SK-N-SH treated with all-trans-retinoic acid at 6 μM for 48 hours (cell line): ENCODE data around the gene STEAP2.

Source experiments
- BACH2 ChIP-seq: fragments of 250-450 bp; sonication (Bioruptor Pico); IDR thresholded peaks from 2 replicates; pipeline ENCODE4 v1.9.0; 2021; ENCODE audit warnings: mild to moderate bottlenecking, borderline replicate concordance
- CSDC2 ChIP-seq: fragments of 250-450 bp; sonication (Bioruptor Pico); IDR thresholded peaks from 2 replicates; pipeline ENCODE4 v1.5.0; 2020; ENCODE audit warnings: mild to moderate bottlenecking, moderate library complexity
- ESRRG ChIP-seq: fragments of 250-450 bp; sonication (Bioruptor Pico); IDR thresholded peaks from 2 replicates; pipeline ENCODE4 v1.6.1; 2021; ENCODE audit warnings: mild to moderate bottlenecking
- ISL1 ChIP-seq: fragments of 250-450 bp; sonication (Bioruptor Pico); IDR thresholded peaks from 2 replicates; pipeline ENCODE4 v2.1.2; 2022; ENCODE audit warnings: mild to moderate bottlenecking, moderate library complexity
- PPARA ChIP-seq: fragments of 250-450 bp; sonication (Bioruptor Pico); IDR thresholded peaks from 2 replicates; pipeline ENCODE4 v1.5.0; 2020; ENCODE audit warnings: mild to moderate bottlenecking, borderline replicate concordance
- ZC3H10 ChIP-seq: fragments of 250-450 bp; sonication (Bioruptor Pico); IDR thresholded peaks from 2 replicates; pipeline ENCODE4 v1.5.1; 2021; ENCODE audit warnings: mild to moderate bottlenecking, moderate library complexity
- ZFP30 ChIP-seq: fragments of 450-650 bp; formaldehyde crosslinking; IDR thresholded peaks from 2 replicates; pipeline ENCODE4 v1.5.0; 2022; ENCODE audit warnings: mild to moderate bottlenecking, moderate library complexity
- ZNF565 ChIP-seq: fragments of 450-650 bp; formaldehyde crosslinking; conservative IDR thresholded peaks from 2 replicates; pipeline ENCODE4 v1.5.0; 2020; ENCODE audit warnings: low read depth, mild to moderate bottlenecking, moderate library complexity
- TF ChIP-seq, protein P1 (sequence below): fragments of 250-450 bp; sonication (Bioruptor Pico); IDR thresholded peaks from 2 replicates; pipeline ENCODE4 v1.8.0; 2020; ENCODE audit warnings: mild to moderate bottlenecking, moderate library complexity, borderline replicate concordance
- TF ChIP-seq, protein P2 (sequence below): fragments of 250-450 bp; sonication (Bioruptor Pico); IDR thresholded peaks from 2 replicates; pipeline ENCODE4 v1.5.0; 2020; ENCODE audit warnings: mild to moderate bottlenecking, moderate library complexity
- TF ChIP-seq, protein P3 (sequence below): fragments of 250-450 bp; sonication (Bioruptor Pico); IDR thresholded peaks from 2 replicates; pipeline ENCODE4 v1.8.0; 2021; ENCODE audit warnings: low read depth, mild to moderate bottlenecking, moderate library complexity, borderline replicate concordance
- TF ChIP-seq, protein P4 (sequence below): fragments of 250-450 bp; sonication (Bioruptor Pico); IDR thresholded peaks from 2 replicates; pipeline ENCODE4 v1.5.1; 2020; ENCODE audit warnings: low read depth, mild to moderate bottlenecking, moderate library complexity

DNA sequence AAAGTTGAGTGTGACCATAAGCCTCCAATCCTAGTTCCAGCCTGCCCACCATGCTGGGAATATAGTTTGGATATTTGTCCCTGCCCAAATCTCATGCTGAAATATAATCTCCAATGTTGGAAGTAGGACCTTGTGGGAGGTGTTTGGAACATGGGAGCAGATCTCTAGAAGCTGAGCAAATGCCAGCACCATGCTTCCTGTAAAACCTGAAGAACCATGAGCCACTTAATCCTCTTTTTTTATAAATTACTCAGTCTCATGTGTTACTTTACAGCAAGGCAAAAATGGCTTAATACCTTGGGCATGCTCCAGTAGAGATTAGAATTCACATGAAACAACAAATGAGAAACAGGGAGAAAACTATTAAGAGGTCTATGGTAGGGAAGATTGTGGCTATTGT, 30.1 kb upstream of the STEAP2 start:
- TF ChIP-seq, protein P1, sequence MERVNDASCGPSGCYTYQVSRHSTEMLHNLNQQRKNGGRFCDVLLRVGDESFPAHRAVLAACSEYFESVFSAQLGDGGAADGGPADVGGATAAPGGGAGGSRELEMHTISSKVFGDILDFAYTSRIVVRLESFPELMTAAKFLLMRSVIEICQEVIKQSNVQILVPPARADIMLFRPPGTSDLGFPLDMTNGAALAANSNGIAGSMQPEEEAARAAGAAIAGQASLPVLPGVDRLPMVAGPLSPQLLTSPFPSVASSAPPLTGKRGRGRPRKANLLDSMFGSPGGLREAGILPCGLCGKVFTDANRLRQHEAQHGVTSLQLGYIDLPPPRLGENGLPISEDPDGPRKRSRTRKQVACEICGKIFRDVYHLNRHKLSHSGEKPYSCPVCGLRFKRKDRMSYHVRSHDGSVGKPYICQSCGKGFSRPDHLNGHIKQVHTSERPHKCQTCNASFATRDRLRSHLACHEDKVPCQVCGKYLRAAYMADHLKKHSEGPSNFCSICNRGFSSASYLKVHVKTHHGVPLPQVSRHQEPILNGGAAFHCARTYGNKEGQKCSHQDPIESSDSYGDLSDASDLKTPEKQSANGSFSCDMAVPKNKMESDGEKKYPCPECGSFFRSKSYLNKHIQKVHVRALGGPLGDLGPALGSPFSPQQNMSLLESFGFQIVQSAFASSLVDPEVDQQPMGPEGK (CRISPR knock-in tag), result no peak
- no peak for TF ChIP-seq BACH2 (CRISPR knock-in tag)
- TF ChIP-seq, protein P2, sequence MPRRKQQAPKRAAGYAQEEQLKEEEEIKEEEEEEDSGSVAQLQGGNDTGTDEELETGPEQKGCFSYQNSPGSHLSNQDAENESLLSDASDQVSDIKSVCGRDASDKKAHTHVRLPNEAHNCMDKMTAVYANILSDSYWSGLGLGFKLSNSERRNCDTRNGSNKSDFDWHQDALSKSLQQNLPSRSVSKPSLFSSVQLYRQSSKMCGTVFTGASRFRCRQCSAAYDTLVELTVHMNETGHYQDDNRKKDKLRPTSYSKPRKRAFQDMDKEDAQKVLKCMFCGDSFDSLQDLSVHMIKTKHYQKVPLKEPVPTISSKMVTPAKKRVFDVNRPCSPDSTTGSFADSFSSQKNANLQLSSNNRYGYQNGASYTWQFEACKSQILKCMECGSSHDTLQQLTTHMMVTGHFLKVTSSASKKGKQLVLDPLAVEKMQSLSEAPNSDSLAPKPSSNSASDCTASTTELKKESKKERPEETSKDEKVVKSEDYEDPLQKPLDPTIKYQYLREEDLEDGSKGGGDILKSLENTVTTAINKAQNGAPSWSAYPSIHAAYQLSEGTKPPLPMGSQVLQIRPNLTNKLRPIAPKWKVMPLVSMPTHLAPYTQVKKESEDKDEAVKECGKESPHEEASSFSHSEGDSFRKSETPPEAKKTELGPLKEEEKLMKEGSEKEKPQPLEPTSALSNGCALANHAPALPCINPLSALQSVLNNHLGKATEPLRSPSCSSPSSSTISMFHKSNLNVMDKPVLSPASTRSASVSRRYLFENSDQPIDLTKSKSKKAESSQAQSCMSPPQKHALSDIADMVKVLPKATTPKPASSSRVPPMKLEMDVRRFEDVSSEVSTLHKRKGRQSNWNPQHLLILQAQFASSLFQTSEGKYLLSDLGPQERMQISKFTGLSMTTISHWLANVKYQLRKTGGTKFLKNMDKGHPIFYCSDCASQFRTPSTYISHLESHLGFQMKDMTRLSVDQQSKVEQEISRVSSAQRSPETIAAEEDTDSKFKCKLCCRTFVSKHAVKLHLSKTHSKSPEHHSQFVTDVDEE, result no peak
- TF ChIP-seq CSDC2 (CRISPR knock-in tag), result no peak
- TF ChIP-seq, protein P3, sequence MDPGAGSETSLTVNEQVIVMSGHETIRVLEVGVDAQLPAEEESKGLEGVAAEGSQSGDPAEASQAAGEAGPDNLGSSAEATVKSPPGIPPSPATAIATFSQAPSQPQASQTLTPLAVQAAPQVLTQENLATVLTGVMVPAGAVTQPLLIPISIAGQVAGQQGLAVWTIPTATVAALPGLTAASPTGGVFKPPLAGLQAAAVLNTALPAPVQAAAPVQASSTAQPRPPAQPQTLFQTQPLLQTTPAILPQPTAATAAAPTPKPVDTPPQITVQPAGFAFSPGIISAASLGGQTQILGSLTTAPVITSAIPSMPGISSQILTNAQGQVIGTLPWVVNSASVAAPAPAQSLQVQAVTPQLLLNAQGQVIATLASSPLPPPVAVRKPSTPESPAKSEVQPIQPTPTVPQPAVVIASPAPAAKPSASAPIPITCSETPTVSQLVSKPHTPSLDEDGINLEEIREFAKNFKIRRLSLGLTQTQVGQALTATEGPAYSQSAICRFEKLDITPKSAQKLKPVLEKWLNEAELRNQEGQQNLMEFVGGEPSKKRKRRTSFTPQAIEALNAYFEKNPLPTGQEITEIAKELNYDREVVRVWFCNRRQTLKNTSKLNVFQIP (CRISPR knock-in tag), result no peak
- TF ChIP-seq ZFP30 (CRISPR knock-in tag), result no peak
- TF ChIP-seq ESRRG (CRISPR knock-in tag), result no peak
- TF ChIP-seq, protein P4, sequence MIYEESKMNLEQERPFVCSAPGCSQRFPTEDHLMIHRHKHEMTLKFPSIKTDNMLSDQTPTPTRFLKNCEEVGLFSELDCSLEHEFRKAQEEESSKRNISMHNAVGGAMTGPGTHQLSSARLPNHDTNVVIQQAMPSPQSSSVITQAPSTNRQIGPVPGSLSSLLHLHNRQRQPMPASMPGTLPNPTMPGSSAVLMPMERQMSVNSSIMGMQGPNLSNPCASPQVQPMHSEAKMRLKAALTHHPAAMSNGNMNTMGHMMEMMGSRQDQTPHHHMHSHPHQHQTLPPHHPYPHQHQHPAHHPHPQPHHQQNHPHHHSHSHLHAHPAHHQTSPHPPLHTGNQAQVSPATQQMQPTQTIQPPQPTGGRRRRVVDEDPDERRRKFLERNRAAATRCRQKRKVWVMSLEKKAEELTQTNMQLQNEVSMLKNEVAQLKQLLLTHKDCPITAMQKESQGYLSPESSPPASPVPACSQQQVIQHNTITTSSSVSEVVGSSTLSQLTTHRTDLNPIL (CRISPR knock-in tag), result no peak
- no peak for TF ChIP-seq ZC3H10 (CRISPR knock-in tag)
- TF ChIP-seq PPARA, result no peak
- TF ChIP-seq ZNF565 (CRISPR knock-in tag), result no peak
- no peak for TF ChIP-seq ISL1 (CRISPR knock-in tag)
